PC-3 (cell line): Measurements from ENCODE around the gene ZNF407.

Source experiments
- EZH2 ChIP-seq: fragments of 300-600 bp; sonication (generic); IDR thresholded peaks from one replicate; pipeline ENCODE4 v1.6.1; 2017; ENCODE audit warnings: antibody characterized with exemption, mild to moderate bottlenecking, low read length; ENCODE audit not compliant: unreplicated experiment
- TF ChIP-seq, protein P1 (sequence below): fragments of 300-600 bp; sonication (generic); conservative IDR thresholded peaks from 2 replicates; pipeline ENCODE4 v1.5.1; 2017; ENCODE audit warnings: antibody characterized with exemption, low read depth, mild to moderate bottlenecking, low read length

DNA sequence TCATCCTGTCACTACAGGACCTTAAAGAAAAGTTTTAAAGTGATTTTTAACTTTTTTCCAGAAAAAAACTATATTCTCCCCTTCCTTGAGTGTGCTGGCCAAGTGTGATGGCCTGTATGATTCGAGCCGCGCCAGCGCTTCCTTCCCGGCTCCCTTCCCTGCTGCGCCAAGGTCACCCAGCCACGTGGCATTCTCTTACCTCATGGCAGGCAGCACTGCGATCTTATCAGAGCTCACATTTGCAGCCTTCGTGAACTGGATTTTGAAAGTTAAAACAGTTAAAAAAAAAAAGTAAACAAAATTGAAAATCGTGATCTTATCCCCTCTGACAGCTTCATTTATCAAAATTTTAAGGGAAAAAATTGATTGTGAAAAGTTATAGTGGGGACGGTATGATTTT lies 331.4 kb downstream of the ZNF407 start:
- TF ChIP-seq, protein P1, sequence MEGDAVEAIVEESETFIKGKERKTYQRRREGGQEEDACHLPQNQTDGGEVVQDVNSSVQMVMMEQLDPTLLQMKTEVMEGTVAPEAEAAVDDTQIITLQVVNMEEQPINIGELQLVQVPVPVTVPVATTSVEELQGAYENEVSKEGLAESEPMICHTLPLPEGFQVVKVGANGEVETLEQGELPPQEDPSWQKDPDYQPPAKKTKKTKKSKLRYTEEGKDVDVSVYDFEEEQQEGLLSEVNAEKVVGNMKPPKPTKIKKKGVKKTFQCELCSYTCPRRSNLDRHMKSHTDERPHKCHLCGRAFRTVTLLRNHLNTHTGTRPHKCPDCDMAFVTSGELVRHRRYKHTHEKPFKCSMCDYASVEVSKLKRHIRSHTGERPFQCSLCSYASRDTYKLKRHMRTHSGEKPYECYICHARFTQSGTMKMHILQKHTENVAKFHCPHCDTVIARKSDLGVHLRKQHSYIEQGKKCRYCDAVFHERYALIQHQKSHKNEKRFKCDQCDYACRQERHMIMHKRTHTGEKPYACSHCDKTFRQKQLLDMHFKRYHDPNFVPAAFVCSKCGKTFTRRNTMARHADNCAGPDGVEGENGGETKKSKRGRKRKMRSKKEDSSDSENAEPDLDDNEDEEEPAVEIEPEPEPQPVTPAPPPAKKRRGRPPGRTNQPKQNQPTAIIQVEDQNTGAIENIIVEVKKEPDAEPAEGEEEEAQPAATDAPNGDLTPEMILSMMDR = no peak
- no peak for TF ChIP-seq EZH2
